CD4-positive, alpha-beta T cell treated with Interleukin-6 for 4 hours (primary cell): Measurements from ENCODE around the gene TPPP.
"Not testable (repeated sequence)": the region's sequence is repeated elsewhere in the genome, so short reads cannot be mapped to it uniquely, and the experiment has no call there.

ENCODE experiments used
- DNase-seq: peaks from one replicate; pipeline ENCODE4 v3.0.0-alpha.2; 2020; ENCODE audit warnings: mixed read lengths

Gene TPPP

DNA sequence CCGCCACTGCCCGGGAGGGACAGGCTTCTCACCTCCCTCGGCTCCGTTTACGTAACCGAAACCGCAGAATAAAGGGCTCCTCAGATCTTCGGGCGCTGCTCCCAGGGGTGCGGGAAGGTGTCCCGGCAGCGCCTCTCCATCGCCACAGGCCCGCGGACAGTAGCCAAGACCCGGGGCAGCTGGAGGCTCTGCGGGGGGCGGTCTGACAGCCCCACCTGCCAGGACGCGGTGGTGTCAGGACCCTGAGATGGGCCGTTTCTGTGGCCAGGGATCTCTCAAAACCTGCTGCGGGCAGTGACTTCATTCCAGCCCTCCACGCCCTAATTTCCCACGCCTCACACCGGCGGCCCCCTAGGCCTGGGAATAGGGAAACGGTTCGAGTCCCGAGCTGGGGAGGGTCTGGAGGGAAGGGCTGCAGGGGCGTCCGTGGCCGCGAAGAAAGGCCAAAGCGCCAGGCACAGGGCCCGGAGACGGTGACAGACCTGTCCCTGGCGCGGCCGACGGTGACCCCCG, 567 bp downstream of the TPPP start:
- not testable (repeated sequence) for DNase-seq

DNA sequence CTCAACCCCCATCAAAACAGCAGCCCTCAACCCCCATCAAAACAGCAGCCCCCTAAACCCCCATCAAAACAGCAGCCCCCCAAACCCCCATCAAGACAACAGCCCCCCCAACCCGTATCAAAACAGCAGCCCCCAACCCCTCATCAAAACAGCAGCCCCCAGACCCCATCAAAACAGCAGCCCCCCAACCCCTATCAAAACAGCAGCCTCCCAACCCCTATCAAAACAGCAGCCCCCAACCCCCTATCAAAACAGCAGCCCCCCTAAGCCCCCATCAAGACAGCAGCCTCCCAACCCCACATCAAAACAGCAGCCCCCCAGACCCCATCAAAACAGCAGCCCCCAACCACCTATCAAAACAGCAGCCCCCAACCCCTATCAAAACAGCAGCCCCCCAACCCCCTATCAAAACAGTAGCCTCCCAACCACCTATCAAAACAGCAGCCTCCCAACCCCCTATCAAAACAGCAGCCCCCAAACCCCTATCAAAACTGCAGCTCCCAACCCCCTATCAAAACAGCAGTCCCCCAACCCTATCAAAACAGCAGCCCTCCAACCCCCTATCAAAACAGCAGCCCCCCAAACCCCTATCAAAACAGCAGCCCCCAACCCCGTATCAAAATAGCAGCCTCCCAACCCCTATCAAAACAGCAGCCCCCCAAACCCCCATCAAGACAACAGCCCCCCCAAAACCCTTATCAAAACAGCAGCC, 1.2 kb downstream of the TPPP start:
- no peak for DNase-seq

- DNase-seq, result not testable (repeated sequence)
Measured at GRCh38 chr5:691049-691448, 2.1 kb downstream of the TPPP start.

- DNase-seq, result not testable (repeated sequence)
Measured at GRCh38 chr5:690293-690692, 2.9 kb downstream of the TPPP start.

DNA sequence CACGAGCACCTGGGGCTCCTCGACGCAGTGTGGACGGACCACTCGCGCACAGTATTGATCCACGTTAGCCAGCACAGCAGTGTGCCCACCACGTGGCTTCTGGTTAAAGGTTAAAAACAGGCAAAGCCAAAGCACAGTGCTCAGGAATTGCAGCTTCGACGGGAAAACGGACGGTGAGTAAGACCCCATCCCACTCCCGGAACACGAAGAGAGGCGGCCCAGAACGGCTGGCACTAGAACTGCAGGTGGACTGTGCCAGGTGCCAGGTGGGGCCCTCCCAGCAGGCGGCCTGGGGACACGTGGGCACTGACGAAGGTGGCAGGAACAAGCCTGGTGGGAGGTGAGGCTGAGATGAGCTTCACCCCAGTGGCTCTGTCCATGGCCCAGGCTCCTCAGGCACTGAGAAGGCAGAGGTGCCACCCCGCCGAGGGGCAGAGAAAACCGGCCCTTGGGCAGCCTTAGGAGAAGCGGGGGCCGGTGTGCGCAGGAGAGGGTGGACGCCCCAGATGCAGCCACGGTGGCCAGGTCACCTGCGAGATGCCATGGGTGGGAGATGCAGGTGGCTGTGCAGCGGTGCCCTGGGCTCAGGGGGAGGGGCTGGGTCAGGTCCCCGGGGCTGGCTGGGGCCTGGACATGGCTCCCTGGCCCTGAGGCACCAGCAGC, 4.7 kb downstream of the TPPP start:
- DNase-seq, result not testable (repeated sequence)

- not testable (repeated sequence) for DNase-seq
Measured at GRCh38 chr5:686936-687335, 6.2 kb downstream of the TPPP start.

DNA sequence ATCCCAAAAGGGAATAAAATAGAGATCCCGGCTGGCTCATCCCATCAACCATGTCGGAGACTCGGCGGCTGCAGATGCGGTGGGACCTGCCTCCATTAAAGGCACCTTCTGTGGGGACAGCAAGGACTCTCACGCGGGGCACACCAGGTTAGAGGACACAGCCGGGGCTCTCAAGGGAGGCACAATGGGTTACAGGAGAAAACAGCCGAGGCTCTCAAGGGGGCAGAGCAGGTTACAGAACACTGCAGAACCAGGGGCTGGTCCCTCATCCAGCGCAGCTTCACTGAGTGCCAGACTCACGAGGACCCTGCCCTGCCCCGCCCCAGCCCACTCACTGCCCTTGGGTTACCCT, 7.0 kb downstream of the TPPP start:
- not testable (repeated sequence) for DNase-seq

DNA sequence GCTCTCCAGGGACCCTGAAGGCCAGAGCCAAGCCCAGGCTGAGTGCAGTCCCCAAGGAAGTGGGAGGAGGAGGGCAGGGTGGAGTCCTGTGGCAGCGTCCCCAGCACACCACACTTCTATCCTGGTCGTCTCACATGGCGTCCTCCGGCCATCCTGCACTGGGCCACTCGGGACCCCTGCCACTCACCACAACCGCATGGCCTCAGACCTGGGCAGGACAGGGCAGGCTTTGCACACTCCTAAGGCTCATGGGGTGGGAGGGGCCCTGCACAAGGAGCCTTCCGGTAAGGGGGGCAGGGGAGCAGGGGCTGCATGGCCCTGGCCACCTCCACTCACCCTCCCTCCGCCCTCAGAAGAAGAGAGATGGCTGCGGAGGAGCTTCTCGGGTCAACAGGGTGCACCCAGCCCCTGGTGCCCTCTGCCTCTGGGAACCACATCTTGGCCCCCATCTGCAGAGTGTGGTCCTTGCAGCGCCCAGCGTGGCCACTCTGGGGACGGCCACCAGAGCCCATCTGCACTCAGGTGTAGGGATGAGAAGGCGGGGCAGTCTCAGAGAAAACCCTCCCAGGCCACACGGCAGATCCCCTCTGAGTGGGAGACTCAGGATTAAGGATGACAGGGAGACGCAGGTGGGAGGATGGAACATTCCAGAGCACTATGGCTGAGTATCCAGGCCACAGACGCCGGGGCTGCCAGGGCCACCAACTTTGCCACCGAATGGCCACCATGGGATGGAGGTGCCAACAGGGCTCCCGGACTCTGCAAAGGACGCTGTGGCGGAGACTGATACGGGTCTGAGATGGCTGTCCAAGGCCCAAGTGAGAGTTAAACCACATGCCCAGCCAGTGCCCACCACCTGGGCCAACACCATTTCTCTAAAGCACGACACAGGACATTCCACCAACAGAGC, 7.6 kb downstream of the TPPP start:
- DNase-seq, result no peak

GRCh38 chr5:684751-685216, 8.4 kb downstream of the TPPP start:
- no peak for DNase-seq

- no peak for DNase-seq
Measured at GRCh38 chr5:683551-684481, 9.3 kb downstream of the TPPP start.

DNA sequence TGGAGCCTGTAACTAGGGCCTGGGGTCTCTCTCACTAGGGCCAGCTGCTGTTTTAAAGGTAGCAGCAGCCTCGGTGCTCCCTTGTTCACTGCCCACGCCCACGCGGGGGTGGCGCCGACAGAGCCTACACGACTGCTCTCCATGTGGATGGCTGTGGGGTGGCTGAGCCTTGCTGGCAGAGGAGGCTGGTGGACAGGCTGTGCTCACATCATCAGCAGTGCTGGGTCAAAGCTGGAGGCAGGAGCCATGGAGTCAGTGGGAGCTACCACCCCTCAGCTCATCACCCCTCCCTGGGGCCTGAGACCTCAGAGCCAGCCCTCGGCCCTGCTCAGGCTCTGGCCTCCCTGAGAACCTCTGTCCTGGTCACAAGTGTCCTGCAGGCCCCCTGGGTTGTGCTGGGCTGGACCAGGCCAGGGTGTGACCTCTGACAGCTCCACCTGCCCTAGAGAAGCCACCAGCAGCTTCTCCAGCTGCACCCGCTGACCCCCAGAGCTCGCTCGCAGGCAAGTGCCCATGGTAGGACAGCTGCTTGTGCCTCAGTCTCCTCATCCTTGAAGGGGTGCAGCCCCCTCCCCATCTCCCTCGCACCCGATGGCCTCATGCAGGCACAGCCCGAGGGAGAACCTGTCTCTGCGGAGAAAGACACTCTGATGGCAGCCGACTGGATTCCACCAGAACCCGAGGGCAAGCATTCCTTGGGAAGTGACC, 10.3 kb downstream of the TPPP start:
- not testable (repeated sequence) for DNase-seq

DNA sequence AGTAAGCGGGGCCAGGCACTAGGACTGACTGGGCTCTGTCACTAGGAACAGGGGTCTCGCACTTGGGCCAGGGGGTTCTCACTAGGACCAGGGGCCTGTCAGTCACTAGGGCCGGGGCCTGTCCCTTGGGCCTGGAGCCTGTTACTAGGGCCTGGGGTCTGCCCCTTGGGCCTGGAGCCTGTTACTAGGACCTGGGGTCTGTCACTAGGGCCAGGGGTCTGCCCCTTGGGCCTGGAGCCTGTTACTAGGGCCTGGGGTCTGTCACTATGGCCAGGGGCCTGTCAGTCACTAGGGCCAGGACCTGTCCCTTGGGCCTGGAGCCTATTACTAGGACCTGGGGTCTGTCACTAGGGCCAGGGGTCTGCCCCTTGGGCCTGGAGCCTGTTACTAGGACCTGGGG, 10.9 kb downstream of the TPPP start:
- not testable (repeated sequence) for DNase-seq

- not testable (repeated sequence) for DNase-seq
Measured at GRCh38 chr5:681317-682191, 11.6 kb downstream of the TPPP start.

GRCh38 chr5:680836-681235, 12.3 kb downstream of the TPPP start:
- not testable (repeated sequence) for DNase-seq

- not testable (repeated sequence) for DNase-seq
Measured at GRCh38 chr5:680118-680795, 12.9 kb downstream of the TPPP start.

GRCh38 chr5:679166-679895, 13.8 kb downstream of the TPPP start:
- not testable (repeated sequence) for DNase-seq

DNA sequence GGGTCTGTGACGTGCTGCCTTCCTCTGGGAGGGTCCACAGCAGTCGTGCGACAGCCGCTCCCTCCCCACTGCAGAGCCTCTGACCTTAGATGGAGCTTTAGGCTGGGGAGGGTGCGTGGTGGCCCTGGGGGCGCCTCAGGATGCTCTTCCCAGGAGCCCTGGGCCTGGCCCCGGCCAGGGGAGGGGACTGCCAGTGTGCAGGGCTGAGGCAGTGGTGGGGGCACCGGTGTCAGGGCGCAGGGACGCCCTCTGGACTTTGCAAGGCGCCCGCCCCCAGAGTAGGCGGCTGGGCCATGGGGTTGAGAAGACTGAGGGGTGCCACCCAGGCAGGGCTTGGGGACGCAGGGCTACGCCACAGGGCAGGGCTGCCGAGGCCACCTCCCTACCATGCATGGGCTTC, 14.6 kb downstream of the TPPP start:
- DNase-seq, result not testable (repeated sequence)

GRCh38 chr5:677131-678101, 15.7 kb downstream of the TPPP start:
- DNase-seq, result no peak
